AG09319 (cell line): Measurements from ENCODE around the gene CYP2W1.
A peak's percentile ranks its signal among the peaks of the same experiment; 100 is the strongest.

Experiments used
- DNase-seq: peaks from one replicate; pipeline ENCODE4 v3.0.0-alpha.2; 2010; ENCODE audit warnings: low read depth; ENCODE audit errors: extremely low read depth
- TF ChIP-seq, protein P1 (sequence below): IDR thresholded peaks from 2 replicates; pipeline ENCODE4 v1.5.1; 2011; ENCODE audit warnings: low read depth, mild to moderate bottlenecking, inconsistent platforms, low read length, moderate library complexity

CYP2W1 gene

DNA sequence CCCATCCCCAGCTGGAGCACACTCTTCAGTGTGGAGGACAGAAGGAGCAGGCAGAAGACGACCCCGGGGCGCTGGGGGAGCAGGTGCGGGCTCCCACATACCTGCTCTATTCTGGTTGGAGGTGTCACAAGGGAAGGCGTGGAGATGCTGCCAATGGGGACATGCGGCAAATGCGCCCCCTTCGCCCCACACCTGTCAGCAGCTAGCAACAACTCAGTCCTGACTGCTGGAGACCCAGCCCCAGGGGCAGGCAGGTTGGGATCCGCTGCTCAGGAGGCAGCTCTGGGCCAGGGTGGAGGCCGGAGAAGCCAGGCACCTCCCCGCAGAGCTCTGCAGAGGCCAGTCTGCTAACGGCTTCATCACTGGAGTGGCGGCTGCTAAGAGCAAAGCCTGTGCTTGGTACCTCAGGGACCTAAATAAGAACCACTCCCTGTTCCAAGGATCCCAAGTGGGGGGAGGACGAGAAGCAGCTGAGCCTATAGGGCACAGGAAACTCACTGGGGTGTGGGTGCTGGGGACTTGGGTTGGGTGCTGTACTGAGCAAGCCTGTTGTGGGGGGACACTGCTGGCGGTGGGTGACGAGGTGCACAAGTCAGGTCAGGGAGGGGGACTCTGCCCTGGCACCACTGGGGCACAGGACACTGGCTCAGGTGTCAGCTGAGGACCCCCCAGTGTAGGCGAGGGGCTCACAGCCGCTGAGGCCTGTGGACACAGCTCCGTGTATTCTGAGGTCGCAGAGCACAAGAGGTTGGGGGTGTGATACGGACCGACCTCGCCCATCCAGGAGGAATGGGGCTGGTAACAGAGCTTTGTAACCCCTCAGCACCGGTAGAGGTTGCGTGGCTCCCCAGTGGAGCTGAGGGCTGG is 42.1 kb downstream of the CYP2W1 start:
- no peak for DNase-seq
- TF ChIP-seq, protein P1, sequence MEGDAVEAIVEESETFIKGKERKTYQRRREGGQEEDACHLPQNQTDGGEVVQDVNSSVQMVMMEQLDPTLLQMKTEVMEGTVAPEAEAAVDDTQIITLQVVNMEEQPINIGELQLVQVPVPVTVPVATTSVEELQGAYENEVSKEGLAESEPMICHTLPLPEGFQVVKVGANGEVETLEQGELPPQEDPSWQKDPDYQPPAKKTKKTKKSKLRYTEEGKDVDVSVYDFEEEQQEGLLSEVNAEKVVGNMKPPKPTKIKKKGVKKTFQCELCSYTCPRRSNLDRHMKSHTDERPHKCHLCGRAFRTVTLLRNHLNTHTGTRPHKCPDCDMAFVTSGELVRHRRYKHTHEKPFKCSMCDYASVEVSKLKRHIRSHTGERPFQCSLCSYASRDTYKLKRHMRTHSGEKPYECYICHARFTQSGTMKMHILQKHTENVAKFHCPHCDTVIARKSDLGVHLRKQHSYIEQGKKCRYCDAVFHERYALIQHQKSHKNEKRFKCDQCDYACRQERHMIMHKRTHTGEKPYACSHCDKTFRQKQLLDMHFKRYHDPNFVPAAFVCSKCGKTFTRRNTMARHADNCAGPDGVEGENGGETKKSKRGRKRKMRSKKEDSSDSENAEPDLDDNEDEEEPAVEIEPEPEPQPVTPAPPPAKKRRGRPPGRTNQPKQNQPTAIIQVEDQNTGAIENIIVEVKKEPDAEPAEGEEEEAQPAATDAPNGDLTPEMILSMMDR: no peak

DNA sequence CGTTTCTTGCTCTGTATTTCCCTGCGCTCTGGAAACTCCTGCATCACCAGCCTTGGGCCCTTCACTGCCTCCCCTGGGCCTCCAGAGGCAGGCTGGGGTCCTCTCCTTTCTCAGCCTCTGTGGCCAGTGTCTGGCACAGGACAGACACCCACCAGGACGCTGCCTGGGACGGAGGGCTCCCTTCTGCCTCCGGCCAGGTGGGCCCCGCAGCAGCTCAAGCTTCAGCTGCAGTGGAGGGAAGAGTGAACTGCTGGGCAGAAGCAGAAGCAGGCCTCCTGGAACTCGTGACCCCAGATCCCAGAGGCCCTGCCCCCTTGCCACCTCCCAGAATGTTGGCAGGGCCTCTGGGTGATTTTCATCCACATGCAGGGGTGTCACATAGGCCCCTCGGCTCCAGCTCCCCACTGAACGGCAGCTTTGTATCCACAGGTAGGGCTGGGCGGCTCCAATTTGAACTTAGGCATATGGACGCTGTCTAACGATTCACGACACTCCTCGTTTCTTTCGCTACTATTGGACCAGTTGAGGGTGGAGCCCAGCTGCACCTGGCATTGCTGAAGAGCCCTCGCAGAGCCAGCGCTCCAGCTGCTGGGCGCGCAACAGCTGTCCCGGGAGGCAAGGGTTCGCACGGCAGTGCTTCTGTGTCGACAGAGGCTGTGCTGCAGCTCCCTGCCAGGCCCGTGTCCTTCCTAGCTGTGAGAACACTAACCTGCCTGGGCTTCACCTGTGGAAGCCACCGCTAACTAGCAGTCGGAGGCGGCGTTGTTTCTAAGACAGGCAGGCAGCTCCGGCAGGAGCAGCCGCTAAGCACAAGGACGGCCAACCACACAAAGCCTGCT is 43.0 kb downstream of the CYP2W1 start:
- TF ChIP-seq, protein P1: no peak
- DNase-seq: no peak

DNA sequence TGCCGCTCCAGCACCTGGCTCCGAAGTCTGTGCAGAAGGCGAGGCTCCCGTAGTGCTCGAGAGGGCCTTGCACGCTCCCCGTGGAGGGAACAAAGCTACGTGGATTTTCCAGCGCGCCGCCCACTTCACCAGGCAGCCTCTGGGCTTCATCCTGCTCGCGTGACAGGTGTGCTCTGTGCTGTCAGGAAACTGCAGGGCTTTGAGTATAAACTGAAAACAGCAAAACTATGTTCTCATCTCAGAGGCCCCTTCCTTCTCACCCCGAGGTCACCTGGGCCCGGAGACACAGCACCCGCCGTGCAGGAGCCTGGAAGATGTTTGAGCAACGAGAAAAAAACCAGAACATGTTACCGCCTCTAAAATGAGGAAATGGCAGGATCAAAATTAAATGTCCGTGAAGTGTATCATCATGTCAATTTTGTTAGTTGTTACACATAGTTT is 43.8 kb downstream of the CYP2W1 start:
- TF ChIP-seq, protein P1: no peak
- DNase-seq: no peak

DNA sequence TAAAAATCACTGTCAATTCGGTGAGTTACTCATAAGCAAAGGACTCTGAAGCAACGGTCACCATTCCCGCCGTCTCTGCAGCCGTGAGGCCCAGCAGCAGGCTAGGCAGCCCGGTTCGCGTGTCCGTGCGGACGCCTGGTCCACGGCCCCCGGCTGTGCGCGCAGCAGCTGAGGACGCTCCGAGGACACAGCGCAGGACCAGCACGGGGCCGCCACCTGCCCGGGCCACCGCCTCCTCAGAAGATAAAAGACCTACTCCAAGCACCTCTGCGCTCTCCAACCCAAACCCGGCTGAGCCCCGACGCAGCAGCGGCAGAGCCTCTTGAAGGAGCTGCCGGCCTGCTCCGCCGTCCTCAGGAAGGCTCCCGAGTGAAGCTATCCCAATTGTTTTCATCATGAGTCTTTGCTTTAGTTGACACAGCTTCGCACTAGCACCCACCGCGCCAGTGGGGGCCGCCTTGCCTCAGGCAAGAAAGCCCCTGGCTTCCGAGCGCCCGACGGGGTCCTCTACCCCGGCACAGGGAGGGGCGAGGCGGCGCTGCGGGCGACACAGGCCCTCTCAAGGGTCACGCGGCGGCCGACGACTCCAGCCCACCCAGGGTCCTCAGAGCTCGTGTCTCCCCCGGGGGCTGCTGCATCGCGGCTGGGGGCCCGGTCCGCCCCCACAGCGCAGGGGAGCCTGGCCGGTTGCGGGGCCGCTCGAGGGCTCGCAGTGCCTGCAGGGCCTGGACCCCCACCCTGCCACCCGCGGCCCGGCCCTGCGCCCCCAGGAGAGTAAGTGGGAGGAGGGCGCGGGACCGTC is 44.5 kb downstream of the CYP2W1 start:
- no peak for DNase-seq
- TF ChIP-seq, protein P1: no peak

DNA sequence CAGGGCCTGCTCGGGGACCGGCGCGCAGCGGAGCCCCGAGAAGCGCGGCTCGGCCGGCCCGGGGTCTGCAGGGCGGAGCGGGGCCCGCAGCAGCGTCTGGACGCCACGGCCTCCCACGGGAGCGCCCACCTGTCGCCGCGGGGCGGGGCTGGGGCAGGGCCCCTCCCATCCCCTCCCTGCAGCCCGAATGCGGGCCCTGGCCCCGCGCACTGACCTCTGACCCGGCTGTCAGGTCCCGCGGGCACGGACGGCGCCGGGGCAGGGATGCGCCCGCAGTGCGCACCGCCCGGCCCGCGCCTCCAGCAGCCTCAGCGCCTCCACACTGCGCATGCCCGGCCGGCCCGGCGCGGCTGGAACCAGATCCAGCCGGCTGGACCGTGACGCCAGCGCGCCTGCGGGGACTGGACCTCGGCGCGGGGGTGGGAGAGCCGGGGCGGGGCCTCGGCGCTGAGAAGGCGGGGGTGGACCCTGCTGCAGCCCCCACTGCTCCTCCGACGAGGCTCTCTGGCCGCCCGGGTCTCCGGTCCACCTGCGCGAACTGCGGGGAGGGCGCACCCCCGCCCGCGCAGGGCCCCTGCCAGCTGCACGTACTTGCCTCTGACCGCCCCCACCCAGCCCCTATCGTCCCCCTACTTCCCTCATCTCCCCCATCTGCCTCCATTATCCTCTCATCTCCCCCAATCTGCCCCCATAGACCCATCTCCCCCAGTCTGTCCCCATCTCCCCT is 45.2 kb downstream of the CYP2W1 start:
- TF ChIP-seq, protein P1: no peak
- DNase-seq: peak; percentile 68

DNA sequence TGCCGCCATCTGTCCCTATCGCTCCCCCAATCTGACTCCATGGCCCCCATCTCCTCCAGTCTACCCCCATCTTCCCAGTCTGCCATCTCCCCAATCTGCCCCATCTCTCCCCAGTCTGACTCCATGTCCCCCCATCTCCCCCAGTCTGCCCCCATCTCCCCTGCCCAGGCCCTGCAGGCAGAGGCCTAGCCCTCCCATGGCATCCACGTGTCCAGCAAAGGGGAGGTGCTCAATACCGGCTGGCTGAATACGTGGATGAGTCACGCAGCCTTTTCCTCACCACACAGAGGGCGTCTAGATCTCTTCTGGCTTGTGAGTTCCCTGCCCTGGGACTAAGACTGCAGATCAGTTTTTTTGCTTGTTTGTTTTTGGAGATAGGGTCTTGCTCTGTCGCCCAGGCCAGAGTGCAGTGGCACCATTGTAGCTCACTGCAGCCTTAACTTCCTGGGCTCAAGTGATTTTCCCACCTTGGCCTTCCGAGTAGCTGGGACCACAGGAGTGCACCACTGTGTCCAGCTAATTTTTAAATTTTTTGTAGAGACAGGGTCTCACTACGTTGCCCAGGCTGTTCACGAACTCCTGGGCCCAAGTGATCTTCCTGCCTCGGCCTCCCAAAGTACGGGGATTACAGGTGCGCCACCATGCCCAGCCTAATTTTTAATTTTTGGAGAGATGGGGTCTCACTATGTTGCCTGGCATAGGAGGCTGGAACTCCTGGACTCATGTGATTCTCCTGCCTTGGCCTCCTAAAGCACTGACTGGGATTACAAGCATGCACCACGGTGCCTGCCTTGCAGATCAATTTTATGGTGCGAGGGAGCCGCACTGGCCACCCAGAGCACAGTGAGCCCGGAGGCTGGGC is 46.0 kb downstream of the CYP2W1 start:
- peak; percentile 75 for DNase-seq
- TF ChIP-seq, protein P1: no peak
